HG02610 (cell line): ENCODE data around the gene ZNF135.

Experiments used
- ATAC-seq: cut with Tn5 transposase; IDR thresholded peaks from one replicate; pipeline ENCODE4 v1.9.1; 2021; ENCODE audit warnings: mild to moderate bottlenecking, moderate library complexity; ENCODE audit not compliant: unreplicated experiment

ZNF135 gene

GRCh38 chr19:58089846-58090245 is 30.8 kb downstream of the ZNF135 start:
- ATAC-seq: no peak

- ATAC-seq: no peak
These were observed 32.3 kb downstream of the ZNF135 start for GRCh38 chr19:58091251-58091995.

GRCh38 chr19:58093071-58093470 is 34.0 kb downstream of the ZNF135 start:
- ATAC-seq: no peak

GRCh38 chr19:58095328-58095727 is 36.2 kb downstream of the ZNF135 start:
- ATAC-seq: no peak

GRCh38 chr19:58096884-58097283 is 37.8 kb downstream of the ZNF135 start:
- ATAC-seq: no peak

- no peak for ATAC-seq
These were observed 38.3 kb downstream of the ZNF135 start for GRCh38 chr19:58097349-58097748.

GRCh38 chr19:58097781-58098681 is 38.9 kb downstream of the ZNF135 start, which contains the start of gene ZSCAN18:
Gene ZSCAN18, minus strand, starts transcription at chr19:58098231. Its CDS starts 7,964 bp downstream, at chr19:58090267.
- ATAC-seq: no peak

- ATAC-seq: no peak
These were observed 39.6 kb downstream of the ZNF135 start for GRCh38 chr19:58098682-58098998.

- ATAC-seq: no peak
These were observed 48.9 kb downstream of the ZNF135 start for GRCh38 chr19:58107778-58108545.

GRCh38 chr19:58108546-58108817 is 49.4 kb downstream of the ZNF135 start:
- ATAC-seq: no peak

- no peak for ATAC-seq
These were observed 58.9 kb downstream of the ZNF135 start for GRCh38 chr19:58117841-58118575.

- ATAC-seq: no peak
These were observed 60.1 kb downstream of the ZNF135 start for GRCh38 chr19:58118979-58119733.
